Astrocyte (in vitro differentiated cells and primary cell): ENCODE data around the gene CCSER2. TPM values are rescaled to one million over a fixed set of nuclear protein-coding genes. Genes with fewer than 3 reads are reported as not detected.
A peak's percentile ranks its signal among the peaks of the same experiment; 100 is the strongest.

Experiments used
- DNase-seq: peaks from one replicate; pipeline ENCODE4 v3.0.0-alpha.2; 2010; ENCODE audit warnings: low read depth
- FAIRE-seq: peaks from 2 replicates; lab custom pipeline; 2011; peaks lifted over from hg19 to GRCh38; lab: Jason Lieb, UNC
- H2AFZ ChIP-seq: 2 replicates; pipeline ENCODE4 v1.6.0; 2012; ENCODE audit warnings: low read depth, low read length, inconsistent platforms
- H3K27ac ChIP-seq: 2 replicates; pipeline ENCODE4 v1.5.1; 2011; ENCODE audit warnings: low read depth, low read length, inconsistent platforms
- H3K27me3 ChIP-seq: 2 replicates; pipeline ENCODE4 v1.6.0; 2011; ENCODE audit warnings: low read length, inconsistent platforms; ENCODE audit not compliant: insufficient read depth
- H3K36me3 ChIP-seq: 2 replicates; pipeline ENCODE4 v1.5.1; 2011; ENCODE audit warnings: low read length, inconsistent platforms; ENCODE audit not compliant: insufficient read depth
- H3K4me1 ChIP-seq: 2 replicates; pipeline ENCODE4 v1.5.1; 2011; ENCODE audit warnings: low read length, inconsistent platforms; ENCODE audit not compliant: insufficient read depth
- H3K4me2 ChIP-seq: 2 replicates; pipeline ENCODE4 v1.6.0; 2012; ENCODE audit warnings: low read length, inconsistent platforms
- H3K4me3 ChIP-seq: 2 replicates; pipeline ENCODE4 v1.5.1; 2011; ENCODE audit warnings: low read depth, mild to moderate bottlenecking, low read length, inconsistent platforms; ENCODE audit not compliant: insufficient read depth
- H3K79me2 ChIP-seq: 2 replicates; pipeline ENCODE4 v1.6.0; 2012; ENCODE audit warnings: mild to moderate bottlenecking, low read length, inconsistent platforms; ENCODE audit not compliant: insufficient read depth
- H3K9ac ChIP-seq: 2 replicates; pipeline ENCODE4 v1.6.0; 2012; ENCODE audit warnings: mild to moderate bottlenecking, low read length, inconsistent platforms
- H3K9me3 ChIP-seq: 2 replicates; pipeline ENCODE4 v1.5.1; 2012; ENCODE audit warnings: low read depth, mild to moderate bottlenecking, low read length, inconsistent platforms; ENCODE audit not compliant: insufficient read depth
- H4K20me1 ChIP-seq: 2 replicates; pipeline ENCODE4 v1.6.0; 2012; ENCODE audit warnings: low read length, inconsistent platforms; ENCODE audit not compliant: insufficient read depth
- H3K27ac Mint-ChIP-seq: one replicate; pipeline ENCODE4 v1.8.0; 2021; ENCODE audit warnings: mild to moderate bottlenecking, mixed read lengths; ENCODE audit not compliant: unreplicated experiment
- H3K27me3 Mint-ChIP-seq: one replicate; pipeline ENCODE4 v1.8.0; 2021; ENCODE audit warnings: low read depth, mixed read lengths; ENCODE audit not compliant: unreplicated experiment
- H3K36me3 Mint-ChIP-seq: one replicate; pipeline ENCODE4 v1.8.0; 2021; ENCODE audit warnings: low read depth, mixed read lengths; ENCODE audit not compliant: unreplicated experiment
- H3K4me1 Mint-ChIP-seq: one replicate; pipeline ENCODE4 v1.8.0; 2021; ENCODE audit warnings: low read depth, mixed read lengths; ENCODE audit not compliant: unreplicated experiment
- H3K4me3 Mint-ChIP-seq: one replicate; pipeline ENCODE4 v1.8.0; 2021; ENCODE audit warnings: mild to moderate bottlenecking, moderate library complexity, mixed read lengths; ENCODE audit not compliant: unreplicated experiment
- H3K9me3 Mint-ChIP-seq: one replicate; pipeline ENCODE4 v1.8.0; 2021; ENCODE audit warnings: mild to moderate bottlenecking, mixed read lengths; ENCODE audit not compliant: unreplicated experiment
- CTCF ChIP-seq: IDR thresholded peaks from 2 replicates; pipeline ENCODE4 v1.5.1; 2011; ENCODE audit warnings: low read depth, mild to moderate bottlenecking, inconsistent platforms, low read length, moderate library complexity; ENCODE audit not compliant: insufficient read depth
- EZH2 ChIP-seq: IDR thresholded peaks from 2 replicates; pipeline ENCODE4 v1.6.1; 2012; ENCODE audit warnings: mild to moderate bottlenecking, low read length, inconsistent platforms; ENCODE audit not compliant: insufficient read depth
- total RNA-seq: library from RNA; stranded (reverse); gene quantifications from 2 replicates; pipeline ENCODE4 v1.2.1, GENCODE V29; 2021

The CCSER2 gene
- total RNA-seq, 1 donor from 2014 or later, result 100 TPM

DNA sequence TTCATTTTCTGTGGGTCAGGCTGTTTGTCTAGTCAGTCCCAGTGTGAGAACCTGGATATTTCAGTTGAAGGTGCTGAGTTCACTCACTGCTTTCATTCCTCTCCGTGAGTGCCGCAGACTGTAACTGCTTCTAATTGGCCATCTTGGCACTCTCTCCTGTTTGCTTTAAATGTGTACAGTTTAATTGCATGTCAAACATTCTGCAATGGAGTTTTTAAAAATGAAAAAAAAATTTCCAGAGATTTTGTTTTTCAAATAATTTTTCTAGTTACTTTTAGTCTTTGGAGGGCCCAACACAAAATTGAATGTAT is 87.8 kb downstream of the CCSER2 start:
- peaks cover 39% of the 10 kb centered on the region for H3K9me3 Mint-ChIP-seq
- Histone ChIP-seq H3K27ac (no peak overlapping the region), H3K36me3 (peaks cover 4% of the 10 kb centered on the region), H3K9me3 (peaks cover 7% of the 10 kb centered on the region), H3K4me1 (no peaks in the 10 kb centered on the region), H2AFZ (no peak overlapping the region), H3K79me2 (peaks cover 53% of the 10 kb centered on the region), H3K4me2 (no peak overlapping the region), H3K4me3 (no peak overlapping the region), H4K20me1 (peaks cover 29% of the 10 kb centered on the region), H3K9ac (no peak overlapping the region), H3K27me3 (no peaks in the 10 kb centered on the region)
- DNase-seq (no peak), FAIRE-seq (no peak)
- TF ChIP-seq CTCF (no peak), EZH2 (no peak)
- H3K4me3 Mint-ChIP-seq, result no peak overlapping the region
- peaks cover 8% of the 10 kb centered on the region for H3K4me1 Mint-ChIP-seq
- H3K27ac Mint-ChIP-seq, result no peak overlapping the region
- no peaks in the 10 kb centered on the region for H3K27me3 Mint-ChIP-seq
- peaks cover 47% of the 10 kb centered on the region for H3K36me3 Mint-ChIP-seq

DNA sequence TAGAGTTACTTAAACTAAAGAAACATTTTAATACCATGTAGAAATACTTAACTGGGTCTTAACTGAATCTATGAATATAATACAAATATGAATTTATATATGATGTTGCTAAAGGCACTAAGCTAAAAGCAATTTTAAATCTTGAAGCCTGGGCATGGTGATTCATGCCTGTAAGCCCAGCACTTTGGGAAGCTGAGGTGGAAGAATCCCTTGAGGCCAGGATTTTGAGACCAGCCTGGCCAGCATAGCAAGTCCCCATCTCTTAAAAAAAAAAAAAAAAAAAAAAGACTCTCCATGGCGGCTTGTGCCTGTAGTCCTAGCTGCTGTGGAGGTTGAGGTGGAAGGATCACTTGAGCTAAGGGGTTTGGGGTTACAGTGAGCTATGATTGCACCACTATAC is 95.3 kb downstream of the CCSER2 start:
- no peaks in the 10 kb centered on the region for H3K36me3 ChIP-seq
- H3K27me3 ChIP-seq, result no peaks in the 10 kb centered on the region
- H3K27ac ChIP-seq, result peak overlapping the region; percentile 95
- TF ChIP-seq CTCF (no peak), EZH2 (no peak)
- Mint-ChIP-seq H3K27me3 (no peaks in the 10 kb centered on the region), H3K9me3 (peaks cover 9% of the 10 kb centered on the region), H3K27ac (peak overlapping the region; percentile 90), H3K36me3 (peaks cover 27% of the 10 kb centered on the region), H3K4me1 (peaks cover 39% of the 10 kb centered on the region), H3K4me3 (no peak overlapping the region)
- H3K9me3 ChIP-seq, result no peaks in the 10 kb centered on the region
- FAIRE-seq (no peak), DNase-seq (no peak)
- no peak overlapping the region for H3K4me3 ChIP-seq
- peak overlapping the region; percentile 94 for H3K9ac ChIP-seq
- H3K4me1 ChIP-seq, result peaks cover 18% of the 10 kb centered on the region
- peaks cover 46% of the 10 kb centered on the region for H3K79me2 ChIP-seq
- no peak overlapping the region for H2AFZ ChIP-seq
- H4K20me1 ChIP-seq, result no peaks in the 10 kb centered on the region
- no peak overlapping the region for H3K4me2 ChIP-seq

- Histone ChIP-seq H2AFZ (peak overlapping the region; percentile 45), H3K4me1 (peaks cover 18% of the 10 kb centered on the region), H4K20me1 (peaks cover under 1% of the 10 kb centered on the region), H3K36me3 (no peaks in the 10 kb centered on the region), H3K4me2 (peak overlapping the region; percentile 91), H3K9ac (peak overlapping the region; percentile 94), H3K4me3 (peak overlapping the region; percentile 68), H3K27me3 (no peaks in the 10 kb centered on the region), H3K9me3 (no peaks in the 10 kb centered on the region), H3K79me2 (peaks cover 56% of the 10 kb centered on the region), H3K27ac (peak overlapping the region; percentile 95)
- no peaks in the 10 kb centered on the region for H3K27me3 Mint-ChIP-seq
- peaks cover 9% of the 10 kb centered on the region for H3K9me3 Mint-ChIP-seq
- FAIRE-seq, result peak; percentile 89
- H3K4me3 Mint-ChIP-seq, result peak overlapping the region; percentile 80
- H3K27ac Mint-ChIP-seq, result peak overlapping the region; percentile 90
- H3K4me1 Mint-ChIP-seq, result peaks cover 38% of the 10 kb centered on the region
- TF ChIP-seq EZH2 (no peak), CTCF (no peak)
- peak; percentile 98 for DNase-seq
- H3K36me3 Mint-ChIP-seq, result peaks cover 29% of the 10 kb centered on the region
Observed at GRCh38 chr10:84424731-84425167, 96.4 kb downstream of the CCSER2 start.
